Panc1 (cell line): ENCODE results near the gene SERPINF2. TPM values are rescaled to one million over a fixed set of nuclear protein-coding genes. Genes with fewer than 3 reads are reported as not detected.

ENCODE experiments used
- ATAC-seq: fragments of 200-7000 bp; cut with Tn5 transposase; 2 replicates; pipeline ENCODE4 v1.9.1; 2020; ENCODE audit warnings: mild to moderate bottlenecking, moderate library complexity
- BruUV-seq: library from RNA; stranded (reverse); fragments of 400-500 nt; replicated peaks from 2 replicates; lab custom pipeline; 2021; lab: Mats Ljungman, UMichigan
- CTCF ChIA-PET: fragments of 300-600 bp; sonication (Branson Sonifier 250); formaldehyde crosslinking; loops from one replicate; lab custom pipeline; 2022; ENCODE audit warnings: antibody characterized with exemption; lab: Charles Lee
- POLR2A ChIA-PET: fragments of 300-600 bp; sonication (Branson Sonifier 250); formaldehyde crosslinking; loops from one replicate; lab custom pipeline; 2022; ENCODE audit warnings: antibody characterized with exemption; lab: Charles Lee
- DNase-seq: peaks from one replicate; pipeline ENCODE4 v3.0.0-alpha.2; 2010; ENCODE audit warnings: low read depth, low spot score
- H3K27ac ChIP-seq: 2 replicates; pipeline ENCODE4 v1.5.1; 2011; ENCODE audit warnings: mild to moderate bottlenecking, low read length, inconsistent platforms
- H3K27me3 ChIP-seq: fragments of 200-500 bp; sonication (Bioruptor generic); 2 replicates; pipeline ENCODE4 v1.6.0; 2014; ENCODE audit warnings: low read length, inconsistent platforms; ENCODE audit not compliant: control insufficient read depth, insufficient read depth
- H3K36me3 ChIP-seq: fragments of 200-500 bp; sonication (Bioruptor generic); 2 replicates; pipeline ENCODE4 v1.5.1; 2014; ENCODE audit warnings: inconsistent platforms, mild to moderate bottlenecking, low read length, moderate library complexity; ENCODE audit not compliant: control insufficient read depth, insufficient read depth
- H3K4me1 ChIP-seq: 2 replicates; pipeline ENCODE4 v1.5.1; 2011; ENCODE audit warnings: inconsistent platforms, mild to moderate bottlenecking, low read length, moderate library complexity; ENCODE audit not compliant: control insufficient read depth, insufficient read depth
- H3K4me3 ChIP-seq, 2 experiments: 2 replicates each; pipeline ENCODE4 v1.5.1; 2011 to 2012; ENCODE audit warnings: low read depth in 2 of 2, low read length in 2 of 2, mild to moderate bottlenecking in 2 of 2, inconsistent platforms in 1 of 2, moderate library complexity in 1 of 2
- H3K9me3 ChIP-seq: fragments of 200-500 bp; sonication (Bioruptor generic); 2 replicates; pipeline ENCODE4 v1.5.1; 2014; ENCODE audit warnings: low read depth, mild to moderate bottlenecking, inconsistent platforms, low read length, moderate library complexity; ENCODE audit not compliant: control insufficient read depth, insufficient read depth
- POLR2AphosphoS5 ChIP-seq: IDR thresholded peaks from 2 replicates; pipeline ENCODE4 v1.6.1; 2012; ENCODE audit warnings: mild to moderate bottlenecking, low read depth, low read length, moderate library complexity
- REST ChIP-seq, 2 experiments: IDR thresholded peaks; 2 replicates each; pipeline ENCODE4 v1.6.1; 2011 to 2012; ENCODE audit warnings: low read depth in 2 of 2, control low read depth in 1 of 2, low read length in 1 of 2, mild to moderate bottlenecking in 1 of 2, moderate library complexity in 1 of 2; ENCODE audit not compliant: insufficient read depth in 1 of 2
- SIN3A ChIP-seq: IDR thresholded peaks from 2 replicates; pipeline ENCODE4 v1.6.1; 2012; ENCODE audit warnings: low read depth, mild to moderate bottlenecking, low read length, moderate library complexity, borderline replicate concordance; ENCODE audit not compliant: insufficient read depth
- TCF7L2 ChIP-seq: IDR thresholded peaks from 2 replicates; pipeline ENCODE4 v1.6.1; 2011; ENCODE audit warnings: mild to moderate bottlenecking, low read depth, low read length, inconsistent platforms
- in situ Hi-C: cut with HindIII; loops from 2 replicates; pipeline ENCODE4 v1.10.0; 2016; ENCODE audit warnings: low sequenced_read_pairs, low pct_unique_long_range_greater_than_20kb
- intact Hi-C: fragments of 100-400 bp; cut with micrococcal nuclease; formaldehyde crosslinking; loops from one replicate; pipeline ENCODE4 v1.10.0; 2022; ENCODE audit not compliant: unreplicated experiment
- total RNA-seq: library from RNA; stranded (reverse); gene quantifications from one replicate; pipeline ENCODE4 v1.2.1, GENCODE V29; 2021; ENCODE audit not compliant: unreplicated experiment
- TF ChIP-seq, protein P1 (sequence below): fragments of 450-650 bp; IDR thresholded peaks from 2 replicates; pipeline ENCODE4 v1.5.1; 2017; ENCODE audit warnings: mild to moderate bottlenecking

The SERPINF2 gene
- total RNA-seq, 1 experiment from 2014 or later, result 0.77 TPM

GRCh38 chr17:1783271-1783670 lies 40.6 kb downstream of the SERPINF2 start:
- H3K4me3 ChIP-seq, result no peak overlapping the region
- no peak for ATAC-seq
- H3K27ac ChIP-seq, result no peak overlapping the region; the same call in 1 of the 2 replicates
- no peaks in the 10 kb centered on the region for H3K27me3 ChIP-seq
- intact Hi-C loops (loop anchor here (5.0 kb wide), 1 partner anchor 61 kb away; the partner anchor contains the start of gene WDR81), in situ Hi-C loops (no loop called here)
- H3K36me3 ChIP-seq, result no peaks in the 10 kb centered on the region; the same call in 1 of the 2 replicates
- BruUV-seq, result no TSS peak
- H3K9me3 ChIP-seq, result no peaks in the 10 kb centered on the region
- H3K4me1 ChIP-seq, result peaks cover 15% of the 10 kb centered on the region
- ChIA-PET CTCF (interaction anchor here (0.6 to 2.6 kb wide), 4 partner anchors 56 to 70 kb away, joined by 4 to 16 read pairs (median 4); no protein-coding TSS in a partner anchor), POLR2A (no interaction called here)
- TF ChIP-seq SIN3A (no peak), REST (IDR thresholded peaks at IDR 0.05; ENCODE audit: insufficient read depth in 1 of 2, low read depth in 2 of 2, low read length in 1 of 2) (no peak), TCF7L2 (no peak), POLR2AphosphoS5 (no peak)
- TF ChIP-seq, protein P1, sequence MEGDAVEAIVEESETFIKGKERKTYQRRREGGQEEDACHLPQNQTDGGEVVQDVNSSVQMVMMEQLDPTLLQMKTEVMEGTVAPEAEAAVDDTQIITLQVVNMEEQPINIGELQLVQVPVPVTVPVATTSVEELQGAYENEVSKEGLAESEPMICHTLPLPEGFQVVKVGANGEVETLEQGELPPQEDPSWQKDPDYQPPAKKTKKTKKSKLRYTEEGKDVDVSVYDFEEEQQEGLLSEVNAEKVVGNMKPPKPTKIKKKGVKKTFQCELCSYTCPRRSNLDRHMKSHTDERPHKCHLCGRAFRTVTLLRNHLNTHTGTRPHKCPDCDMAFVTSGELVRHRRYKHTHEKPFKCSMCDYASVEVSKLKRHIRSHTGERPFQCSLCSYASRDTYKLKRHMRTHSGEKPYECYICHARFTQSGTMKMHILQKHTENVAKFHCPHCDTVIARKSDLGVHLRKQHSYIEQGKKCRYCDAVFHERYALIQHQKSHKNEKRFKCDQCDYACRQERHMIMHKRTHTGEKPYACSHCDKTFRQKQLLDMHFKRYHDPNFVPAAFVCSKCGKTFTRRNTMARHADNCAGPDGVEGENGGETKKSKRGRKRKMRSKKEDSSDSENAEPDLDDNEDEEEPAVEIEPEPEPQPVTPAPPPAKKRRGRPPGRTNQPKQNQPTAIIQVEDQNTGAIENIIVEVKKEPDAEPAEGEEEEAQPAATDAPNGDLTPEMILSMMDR, result no peak
- no peak for DNase-seq

DNA sequence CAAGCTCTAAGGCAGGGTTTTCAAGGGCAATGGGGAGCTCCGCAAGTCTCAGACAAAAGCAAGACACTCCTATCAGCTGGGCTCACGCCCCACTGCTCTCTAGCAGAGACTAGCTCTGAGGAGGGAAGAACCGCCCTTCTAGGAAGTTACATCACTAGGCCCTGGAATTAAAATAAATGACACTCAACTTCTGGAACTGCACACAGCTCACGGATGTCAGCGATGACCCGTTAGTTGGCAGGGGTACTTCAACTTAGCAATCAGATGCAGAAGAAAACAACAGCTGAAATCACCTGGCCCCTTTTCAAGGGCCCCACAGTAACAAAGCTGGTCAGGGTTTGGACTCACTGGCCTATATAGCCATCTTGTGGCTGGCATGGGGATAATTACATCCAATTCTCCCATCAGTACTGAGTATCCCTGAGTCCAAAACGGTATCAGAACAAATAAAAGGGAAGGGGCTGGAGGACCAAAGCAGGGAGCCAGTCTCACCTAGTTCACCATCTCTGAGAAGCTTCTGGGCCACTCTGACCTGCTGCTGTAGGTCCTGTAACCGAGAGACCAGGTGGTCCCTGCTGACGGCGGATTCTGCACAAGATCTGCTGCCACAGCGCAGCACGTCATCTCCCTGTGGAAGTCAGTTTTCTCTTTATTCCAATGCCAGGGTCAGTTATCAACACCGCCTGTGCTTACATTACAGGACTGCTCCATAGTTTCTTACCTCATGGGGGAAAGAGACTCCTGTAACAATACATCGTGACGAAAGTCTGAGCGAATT lies 41.4 kb downstream of the SERPINF2 start:
- no peaks in the 10 kb centered on the region for H3K9me3 ChIP-seq
- no peak overlapping the region for H3K4me3 ChIP-seq
- H3K36me3 ChIP-seq, result no peaks in the 10 kb centered on the region; the same call in 1 of the 2 replicates
- BruUV-seq, result no TSS peak
- POLR2A ChIA-PET, result no interaction called here
- CTCF ChIA-PET, result interaction anchor here (1.3 to 2.6 kb wide), 3 partner anchors 63 to 70 kb away, joined by 4 to 16 read pairs (median 5); no protein-coding TSS in a partner anchor
- no peaks in the 10 kb centered on the region for H3K27me3 ChIP-seq
- intact Hi-C loops (loop anchor here (5.0 kb wide), 1 partner anchor 62 kb away; the partner anchor contains the start of gene WDR81), in situ Hi-C loops (no loop called here)
- H3K27ac ChIP-seq, result no peak overlapping the region; the same call in 1 of the 2 replicates
- DNase-seq (peak; percentile 8), ATAC-seq (peak; percentile 68)
- H3K4me1 ChIP-seq, result peaks cover 15% of the 10 kb centered on the region
- no peak for TF ChIP-seq REST (IDR thresholded peaks at IDR 0.05; ENCODE audit: insufficient read depth in 1 of 2, low read depth in 2 of 2, low read length in 1 of 2)
- no peak for TF ChIP-seq POLR2AphosphoS5
- no peak for TF ChIP-seq TCF7L2
- TF ChIP-seq SIN3A, result no peak
- TF ChIP-seq, protein P1, result no peak; the same call in 1 of the 2 replicates
